K562 (cell line): ENCODE results near the gene KCNC3.

Experiments
- ATF6 ChIP-seq: sonication (generic); formaldehyde crosslinking; IDR thresholded peaks from 2 replicates; pipeline ENCODE4 v1.4.0; 2020; ENCODE audit warnings: mild to moderate bottlenecking, missing genetic modification reagents
- CBX5 ChIP-seq: IDR thresholded peaks from 2 replicates; pipeline ENCODE4 v1.6.1; 2014; ENCODE audit warnings: low read depth, borderline replicate concordance
- MEF2A ChIP-seq: IDR thresholded peaks from 2 replicates; pipeline ENCODE4 v1.6.1; 2011; ENCODE audit warnings: low read depth, mild to moderate bottlenecking, low read length, moderate library complexity; ENCODE audit not compliant: control insufficient read depth

- TF ChIP-seq CBX5 (no peak), MEF2A (no peak), ATF6 (CRISPR knock-in tag) (no peak)
Observed at GRCh38 chr19:50272263-50272897, 56.8 kb downstream of the KCNC3 start.
